ENCODE results near the gene GNMT. TPM values are rescaled to one million over a fixed set of nuclear protein-coding genes. Genes with fewer than 3 reads are reported as not detected.
A peak's percentile ranks its signal among the peaks of the same experiment; 100 is the strongest.

GNMT gene
- polyA plus RNA-seq, 1 experiment: 0.07 TPM

GRCh38 chr6:42971746-42972327, 11.3 kb downstream of the GNMT start:
- CTCF ChIA-PET: interaction anchor here (0.7 to 1.0 kb wide), 2 partner anchors 71 to 176 kb away, joined by 3 read pairs; no protein-coding TSS in a partner anchor
- DNase-seq (ENCODE audit: low read depth, low spot score): no peak
- no peaks in the 10 kb centered on the region for H3K27me3 ChIP-seq (ENCODE audit: control insufficient read depth, insufficient read depth, low read length)
- no peaks in the 10 kb centered on the region for H3K9me3 ChIP-seq (ENCODE audit: control insufficient read depth, insufficient read depth, low read length)
- POLR2A ChIA-PET: interaction anchor here (0.7 to 3.7 kb wide), 3 partner anchors 7 to 33 kb away, joined by 4 to 11 read pairs (median 5); partner anchors contain the start of genes PEX6 and PPP2R5D
- H3K27ac ChIP-seq (ENCODE audit: low read depth, low read length): no peak overlapping the region
- TF ChIP-seq CTCF (IDR thresholded peaks at IDR 0.05; ENCODE audit: low read depth, low read length): no peak
- no peak overlapping the region for H3K4me3 ChIP-seq (ENCODE audit: low read depth, low read length)

- Histone ChIP-seq H3K4me3 (ENCODE audit: low read depth, low read length) (no peak overlapping the region), H3K9me3 (ENCODE audit: control insufficient read depth, insufficient read depth, low read length) (no peaks in the 10 kb centered on the region; the same call in 1 of the 2 replicates), H3K27me3 (ENCODE audit: control insufficient read depth, insufficient read depth, low read length) (no peaks in the 10 kb centered on the region), H3K27ac (ENCODE audit: low read depth, low read length) (no peak overlapping the region)
- ChIA-PET POLR2A (interaction anchor here (0.5 to 3.7 kb wide), 4 partner anchors 10 to 680 kb away, joined by 3 to 11 read pairs (median 6); partner anchors contain the start of gene PPP2R5D), CTCF (no interaction called here)
- DNase-seq (ENCODE audit: low read depth, low spot score): no peak
- no peak for TF ChIP-seq CTCF (IDR thresholded peaks at IDR 0.05; ENCODE audit: low read depth, low read length)
Observed at GRCh38 chr6:42973926-42974325, 13.4 kb downstream of the GNMT start.

- no peak overlapping the region for H3K27ac ChIP-seq (ENCODE audit: low read depth, low read length)
- CTCF ChIA-PET: no interaction called here
- DNase-seq (ENCODE audit: low read depth, low spot score): no peak
- no peaks in the 10 kb centered on the region; the same call in 1 of the 2 replicates for H3K9me3 ChIP-seq (ENCODE audit: control insufficient read depth, insufficient read depth, low read length)
- POLR2A ChIA-PET: interaction anchor here (0.8 kb wide), 1 partner anchor 9 kb away, joined by 3 read pairs; the partner anchor contains the start of gene PPP2R5D
- H3K4me3 ChIP-seq (ENCODE audit: low read depth, low read length): no peak overlapping the region
- TF ChIP-seq CTCF (IDR thresholded peaks at IDR 0.05; ENCODE audit: low read depth, low read length): no peak
- no peaks in the 10 kb centered on the region for H3K27me3 ChIP-seq (ENCODE audit: control insufficient read depth, insufficient read depth, low read length)
Observed at GRCh38 chr6:42974919-42975505, 14.5 kb downstream of the GNMT start.

GRCh38 chr6:42978487-42978838, 17.9 kb downstream of the GNMT start:
- Histone ChIP-seq H3K27ac (ENCODE audit: low read depth, low read length) (peak overlapping the region; percentile 47), H3K27me3 (ENCODE audit: control insufficient read depth, insufficient read depth, low read length) (no peaks in the 10 kb centered on the region), H3K9me3 (ENCODE audit: control insufficient read depth, insufficient read depth, low read length) (no peaks in the 10 kb centered on the region; the same call in 1 of the 2 replicates), H3K4me3 (ENCODE audit: low read depth, low read length) (peak overlapping the region; percentile 78)
- TF ChIP-seq CTCF (IDR thresholded peaks at IDR 0.05; ENCODE audit: low read depth, low read length): no peak
- ChIA-PET POLR2A (interaction anchor here (0.5 to 1.4 kb wide), 7 partner anchors 8 to 171 kb away, joined by 3 to 8 read pairs (median 5); partner anchors contain the start of genes CNPY3 and RRP36), CTCF (interaction anchor here (1.4 kb wide), 1 partner anchor 15 kb away, joined by 3 read pairs; no protein-coding TSS in a partner anchor)
- no peak for DNase-seq (ENCODE audit: low read depth, low spot score)
